ENCODE measurements around the gene U2SURP.
A peak's percentile ranks its signal among the peaks of the same experiment; 100 is the strongest.
"Not testable (repeated sequence)": the region's sequence is repeated elsewhere in the genome, so short reads cannot be mapped to it uniquely, and the experiment has no call there.

The U2SURP gene

GRCh38 chr3:142987707-142988106 lies 13.7 kb upstream of the U2SURP start:
- DNase-seq: peak in 1 of 2 experiments; percentile 44
- TF ChIP-seq GATA1 (IDR thresholded peaks at IDR 0.05; ENCODE audit: low read depth, low read length): no peak
- TF ChIP-seq POLR2A (IDR thresholded peaks at IDR 0.05; ENCODE audit: low read length): no peak

- DNase-seq: not testable (repeated sequence)
These were observed 13.1 kb upstream of the U2SURP start for GRCh38 chr3:142988221-142988620.

- not testable (repeated sequence) for DNase-seq
These were observed 12.5 kb upstream of the U2SURP start for GRCh38 chr3:142988826-142989225.

GRCh38 chr3:142990721-142991120 lies 10.6 kb upstream of the U2SURP start:
- TF ChIP-seq POLR2A (IDR thresholded peaks at IDR 0.05; ENCODE audit: low read length) (no peak), GATA1 (IDR thresholded peaks at IDR 0.05; ENCODE audit: low read depth, low read length) (no peak)

GRCh38 chr3:142992323-142992722 lies 9.0 kb upstream of the U2SURP start:
- TF ChIP-seq GATA1 (IDR thresholded peaks at IDR 0.05; ENCODE audit: low read depth, low read length): no peak
- TF ChIP-seq POLR2A (IDR thresholded peaks at IDR 0.05; ENCODE audit: low read length): no peak
- DNase-seq: no peak

More at GRCh38 chr3:142990721-142991120, 10.6 kb upstream of the U2SURP start:
- no peak for DNase-seq

- peak; percentile 83 to 92 for DNase-seq
- no peak for TF ChIP-seq POLR2A (IDR thresholded peaks at IDR 0.05; ENCODE audit: low read length)
- TF ChIP-seq GATA1 (IDR thresholded peaks at IDR 0.05; ENCODE audit: low read depth, low read length): no peak
These were observed 7.4 kb upstream of the U2SURP start for GRCh38 chr3:142993958-142994442.

- TF ChIP-seq GATA1 (IDR thresholded peaks at IDR 0.05; ENCODE audit: low read depth, low read length) (no peak), POLR2A (IDR thresholded peaks at IDR 0.05; ENCODE audit: low read length) (no peak)
- no peak for DNase-seq
These were observed 4.0 kb upstream of the U2SURP start for GRCh38 chr3:142997330-142997729.

GRCh38 chr3:142998439-142998838 lies 2.9 kb upstream of the U2SURP start:
- TF ChIP-seq GATA1 (IDR thresholded peaks at IDR 0.05; ENCODE audit: low read depth, low read length) (no peak), POLR2A (IDR thresholded peaks at IDR 0.05; ENCODE audit: low read length) (no peak)
- DNase-seq: no peak

GRCh38 chr3:142999881-143000280 lies 1.5 kb upstream of the U2SURP start:
- peak; percentile 27 to 43 for DNase-seq
- no peak for TF ChIP-seq GATA1 (IDR thresholded peaks at IDR 0.05; ENCODE audit: low read depth, low read length)
- TF ChIP-seq POLR2A (IDR thresholded peaks at IDR 0.05; ENCODE audit: low read length): no peak

GRCh38 chr3:143000528-143000927 lies 842 bp upstream of the U2SURP start:
- peak in 1 of 2 experiments; percentile 48 for DNase-seq
- no peak for TF ChIP-seq POLR2A (IDR thresholded peaks at IDR 0.05; ENCODE audit: low read length)
- no peak for TF ChIP-seq GATA1 (IDR thresholded peaks at IDR 0.05; ENCODE audit: low read depth, low read length)

GRCh38 chr3:143001034-143001368 lies 369 bp upstream of the U2SURP start:
- TF ChIP-seq GATA1 (IDR thresholded peaks at IDR 0.05; ENCODE audit: low read depth, low read length) (no peak), POLR2A (IDR thresholded peaks at IDR 0.05; ENCODE audit: low read length) (no peak)
- DNase-seq: peak in 1 of 2 experiments; percentile 94

- TF ChIP-seq GATA1 (IDR thresholded peaks at IDR 0.05; ENCODE audit: low read depth, low read length): no peak
- TF ChIP-seq POLR2A (IDR thresholded peaks at IDR 0.05; ENCODE audit: low read length): no peak
- DNase-seq: peak; percentile 72 to 77
These were observed 828 bp downstream of the U2SURP start for GRCh38 chr3:143002083-143002712.

GRCh38 chr3:143002727-143003126 lies 1.4 kb downstream of the U2SURP start:
- DNase-seq: peak; percentile 44 to 63
- TF ChIP-seq POLR2A (IDR thresholded peaks at IDR 0.05; ENCODE audit: low read length) (no peak), GATA1 (IDR thresholded peaks at IDR 0.05; ENCODE audit: low read depth, low read length) (no peak)

- no peak for DNase-seq
These were observed 3.5 kb downstream of the U2SURP start for GRCh38 chr3:143004823-143005222.

GRCh38 chr3:143010024-143010423 lies 8.7 kb downstream of the U2SURP start:
- DNase-seq: no peak
- TF ChIP-seq GATA1 (IDR thresholded peaks at IDR 0.05; ENCODE audit: low read depth, low read length): no peak
- TF ChIP-seq POLR2A (IDR thresholded peaks at IDR 0.05; ENCODE audit: low read length): no peak

More at GRCh38 chr3:143004823-143005222, 3.5 kb downstream of the U2SURP start:
- TF ChIP-seq GATA1 (IDR thresholded peaks at IDR 0.05; ENCODE audit: low read depth, low read length) (no peak), POLR2A (IDR thresholded peaks at IDR 0.05; ENCODE audit: low read length) (no peak)

GRCh38 chr3:143011705-143012104 lies 10.3 kb downstream of the U2SURP start:
- DNase-seq: no peak

More at GRCh38 chr3:143011705-143012104, 10.3 kb downstream of the U2SURP start:
- no peak for TF ChIP-seq GATA1 (IDR thresholded peaks at IDR 0.05; ENCODE audit: low read depth, low read length)
- no peak for TF ChIP-seq POLR2A (IDR thresholded peaks at IDR 0.05; ENCODE audit: low read length)

All from erythroblast (primary cell).